Naive thymus-derived CD8-positive, alpha-beta T cell (primary cell): ENCODE measurements around the gene PLPPR1. TPM values are rescaled to one million over a fixed set of nuclear protein-coding genes. Genes with fewer than 3 reads are reported as not detected.
"Not testable (repeated sequence)": the region's sequence is repeated elsewhere in the genome, so short reads cannot be mapped to it uniquely, and the experiment has no call there.

Source experiments
- ATAC-seq, 2 donors: fragments of 150-1000 bp; cut with Tn5 transposase in 1 of 2; sonication (Bioruptor Pico), chemical (Tn5 transposase) in 1 of 2; 1 replicate in 1 of 2; 2 replicates in 1 of 2; pipeline ENCODE4 v1.10.0; 2021; ENCODE audit warnings: mild to moderate bottlenecking in 2 of 2, moderate library complexity in 2 of 2
- POLR2A ChIA-PET: fragments of 350-600 bp; sonication (Branson Sonifier 250); formaldehyde crosslinking; loops from one replicate; lab custom pipeline; 2021; ENCODE audit warnings: antibody characterized with exemption; lab: Charles Lee
- DNase-seq, 10 donors: peaks; one replicate each; pipeline versions ENCODE4 v3.0.0 to v3.0.0-alpha.2; 2020 to 2022
- H3K27ac Mint-ChIP-seq, 10 donors: one replicate each; pipeline ENCODE4 v1.8.0; 2020 to 2022; ENCODE audit warnings: mild to moderate bottlenecking in 10 of 10, mixed read lengths in 10 of 10, moderate library complexity in 4 of 10, inconsistent platforms in 1 of 10
- H3K27me3 Mint-ChIP-seq, 5 donors: one replicate each; pipeline ENCODE4 v1.8.0; 2021 to 2022; ENCODE audit warnings: mixed read lengths in 5 of 5
- H3K36me3 Mint-ChIP-seq, 3 donors: one replicate each; pipeline ENCODE4 v1.8.0; 2020 to 2022; ENCODE audit warnings: mixed read lengths in 3 of 3, mild to moderate bottlenecking in 2 of 3, inconsistent platforms in 1 of 3
- H3K4me1 Mint-ChIP-seq, 4 donors: one replicate each; pipeline ENCODE4 v1.8.0; 2021 to 2022; ENCODE audit warnings: mixed read lengths in 4 of 4
- H3K4me3 Mint-ChIP-seq, 10 donors: one replicate each; pipeline ENCODE4 v1.8.0; 2020 to 2022; ENCODE audit warnings: mild to moderate bottlenecking in 10 of 10, mixed read lengths in 10 of 10, moderate library complexity in 6 of 10, inconsistent platforms in 1 of 10
- H3K9me3 Mint-ChIP-seq, 9 donors: one replicate each; pipeline ENCODE4 v1.8.0; 2020 to 2022; ENCODE audit warnings: mixed read lengths in 9 of 9, mild to moderate bottlenecking in 3 of 9, inconsistent platforms in 1 of 9, moderate library complexity in 1 of 9
- polyA plus RNA-seq, 3 donors: library from polyadenylated mRNA; unstranded; fragments of 300-500 nt; fragmentation: Illumina TruSeq; gene quantifications; one replicate each; pipeline ENCODE4 v1.2.3, GENCODE V29; 2021
- total RNA-seq, 8 experiments: library from RNA in 2 of 8; stranded (reverse) in 2 of 8; gene quantifications; one replicate each; pipeline ENCODE4 v1.2.3 and lab custom pipeline; 2021 to 2026

Gene PLPPR1
- total and polyA plus RNA-seq, 5 experiments from 2014 or later, result not detected

DNA sequence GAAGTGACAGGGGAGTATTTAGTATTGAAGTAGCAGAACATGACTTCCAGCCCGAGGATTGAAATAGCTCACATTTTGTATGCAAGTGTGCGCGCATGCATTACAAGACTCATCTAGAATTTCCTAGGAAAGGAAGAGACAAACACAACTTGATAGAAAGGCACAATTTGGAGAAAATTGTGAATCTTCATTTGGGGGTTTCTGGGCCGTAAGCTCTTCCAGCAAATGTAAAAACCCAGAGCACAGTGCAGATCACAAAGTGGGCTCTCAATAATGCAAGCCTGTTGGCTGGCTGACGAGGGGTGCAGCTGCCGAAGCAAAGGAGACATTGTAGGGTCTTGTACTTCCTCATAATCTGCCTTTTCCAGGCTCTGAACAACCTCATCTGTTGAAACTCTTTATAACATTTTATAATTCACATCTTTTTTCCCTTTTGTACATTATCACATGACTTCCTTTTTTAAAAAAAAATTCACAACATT is 247.3 kb downstream of the PLPPR1 start:
- no peak for DNase-seq
- POLR2A ChIA-PET, result no interaction called here
- Mint-ChIP-seq H3K9me3 (peaks cover 0 to 2% (median 0%) of the 10 kb centered on the region in 9 donors), H3K36me3 (no peaks in the 10 kb centered on the region), H3K4me1 (no peaks in the 10 kb centered on the region), H3K27ac (no peak overlapping the region), H3K4me3 (no peak overlapping the region), H3K27me3 (peaks cover 11 to 61% (median 20%) of the 10 kb centered on the region in 5 donors)
- ATAC-seq, result no peak

DNA sequence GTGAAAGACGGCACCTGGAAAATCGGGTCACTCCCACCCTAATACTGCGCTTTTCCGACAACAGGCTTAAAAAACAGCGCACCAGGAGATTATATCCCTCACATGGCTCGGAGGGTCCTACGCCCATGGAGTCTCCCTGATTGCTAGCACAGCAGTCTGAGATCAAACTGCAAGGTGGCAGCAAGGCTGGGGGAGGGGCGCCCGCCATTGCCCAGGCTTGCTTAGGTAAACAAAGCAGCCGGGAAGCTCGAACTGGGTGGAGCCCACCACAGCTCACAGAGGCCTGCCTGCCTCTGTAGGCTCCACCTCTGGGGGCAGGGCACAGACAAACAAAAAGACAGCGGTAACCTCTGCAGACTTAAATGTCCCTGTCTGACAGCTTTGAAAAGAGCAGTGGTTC is 262.5 kb downstream of the PLPPR1 start:
- H3K9me3 Mint-ChIP-seq, H3K4me1 Mint-ChIP-seq, POLR2A ChIA-PET, H3K36me3 Mint-ChIP-seq, H3K27ac Mint-ChIP-seq, H3K4me3 Mint-ChIP-seq, DNase-seq, ATAC-seq: not testable (repeated sequence)
- peaks cover 9 to 24% (median 14%) of the 10 kb centered on the region in 5 donors for H3K27me3 Mint-ChIP-seq

DNA sequence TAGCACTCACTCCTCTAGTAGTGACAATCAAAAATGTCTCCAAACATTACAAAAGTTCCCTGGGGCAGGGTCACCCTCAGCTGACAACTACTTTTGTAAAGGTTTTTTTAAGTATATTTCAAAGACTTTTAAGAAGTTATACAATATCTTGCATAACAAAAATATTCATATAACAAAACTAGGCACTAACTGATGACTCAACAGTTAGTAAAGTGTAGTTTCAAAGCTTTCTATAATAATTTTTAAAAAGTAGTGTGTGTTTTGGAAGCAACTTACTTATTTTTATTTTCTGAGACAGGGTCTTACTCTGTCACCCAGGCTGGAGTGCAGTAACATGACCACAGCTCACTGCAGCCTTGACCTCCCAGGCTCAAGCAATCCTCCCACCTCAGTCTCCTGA is 271.4 kb downstream of the PLPPR1 start:
- no peak for ATAC-seq
- H3K4me3 Mint-ChIP-seq, result no peak overlapping the region
- no peaks in the 10 kb centered on the region for H3K9me3 Mint-ChIP-seq
- H3K27ac Mint-ChIP-seq, result no peak overlapping the region
- POLR2A ChIA-PET, result no interaction called here
- no peaks in the 10 kb centered on the region for H3K36me3 Mint-ChIP-seq
- H3K27me3 Mint-ChIP-seq, result peaks cover 0 to 2% (median 0%) of the 10 kb centered on the region in 5 donors
- DNase-seq, result no peak
- H3K4me1 Mint-ChIP-seq, result no peaks in the 10 kb centered on the region

DNA sequence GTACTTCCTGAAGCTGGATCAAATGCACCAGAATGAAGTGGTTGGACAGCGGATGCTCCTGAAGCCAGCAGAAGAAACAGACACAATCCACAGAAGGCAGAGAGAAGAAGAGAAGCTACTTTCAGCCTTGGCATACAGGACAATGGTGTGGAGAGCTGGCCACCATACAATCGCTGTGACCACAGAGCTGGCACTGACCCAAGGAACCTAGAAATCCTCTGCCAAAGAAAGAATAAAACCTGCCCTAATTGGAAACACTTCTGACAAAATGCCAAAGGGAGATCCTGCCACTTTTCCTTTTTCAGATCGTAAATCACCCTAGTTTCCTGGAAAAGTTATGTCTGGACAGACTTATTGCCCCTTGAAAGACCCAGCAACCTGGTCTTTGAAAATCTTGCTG is 278.5 kb downstream of the PLPPR1 start:
- Mint-ChIP-seq H3K4me3 (no peak overlapping the region), H3K36me3 (no peaks in the 10 kb centered on the region), H3K4me1 (no peaks in the 10 kb centered on the region), H3K27me3 (peaks cover 3 to 19% (median 9%) of the 10 kb centered on the region in 5 donors), H3K27ac (no peak overlapping the region), H3K9me3 (no peaks in the 10 kb centered on the region)
- POLR2A ChIA-PET, result no interaction called here
- ATAC-seq (no peak), DNase-seq (no peak)

DNA sequence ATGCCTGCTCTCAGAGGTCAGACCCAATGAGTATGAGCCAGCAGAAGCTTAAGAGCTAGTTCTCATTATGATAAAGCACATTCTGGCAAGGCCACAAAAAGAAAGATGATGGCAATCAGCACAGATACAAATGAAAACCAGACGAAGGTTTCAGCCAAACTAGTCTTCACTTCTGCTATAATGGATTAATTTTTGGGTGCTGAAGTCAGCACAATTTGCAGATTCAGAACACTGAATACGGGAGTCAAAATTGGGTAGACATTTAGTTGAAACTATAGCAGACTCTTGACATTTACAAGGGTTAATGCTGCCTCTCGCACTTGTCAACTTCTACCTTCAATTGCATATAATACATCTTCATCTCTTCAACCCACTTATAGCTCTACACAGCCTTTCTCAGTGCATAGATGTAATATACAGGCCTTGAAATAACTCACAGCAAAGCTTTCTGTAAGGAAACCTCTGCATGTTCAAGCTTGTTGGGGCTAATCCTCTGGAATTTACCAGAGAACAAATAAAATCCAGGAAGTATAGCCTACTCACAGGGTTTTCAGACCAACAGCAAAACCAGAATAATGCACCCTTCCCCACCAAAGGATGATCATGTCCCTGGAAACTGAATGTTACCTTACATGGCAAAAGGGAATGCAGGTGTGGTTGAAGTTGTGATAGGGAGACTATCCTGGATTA is 279.1 kb downstream of the PLPPR1 start:
- Mint-ChIP-seq H3K4me1 (no peaks in the 10 kb centered on the region), H3K27me3 (peaks cover 3 to 19% (median 7%) of the 10 kb centered on the region in 5 donors), H3K9me3 (no peaks in the 10 kb centered on the region), H3K36me3 (no peaks in the 10 kb centered on the region), H3K4me3 (no peak overlapping the region), H3K27ac (no peak overlapping the region)
- POLR2A ChIA-PET, result no interaction called here
- DNase-seq (no peak), ATAC-seq (no peak)

DNA sequence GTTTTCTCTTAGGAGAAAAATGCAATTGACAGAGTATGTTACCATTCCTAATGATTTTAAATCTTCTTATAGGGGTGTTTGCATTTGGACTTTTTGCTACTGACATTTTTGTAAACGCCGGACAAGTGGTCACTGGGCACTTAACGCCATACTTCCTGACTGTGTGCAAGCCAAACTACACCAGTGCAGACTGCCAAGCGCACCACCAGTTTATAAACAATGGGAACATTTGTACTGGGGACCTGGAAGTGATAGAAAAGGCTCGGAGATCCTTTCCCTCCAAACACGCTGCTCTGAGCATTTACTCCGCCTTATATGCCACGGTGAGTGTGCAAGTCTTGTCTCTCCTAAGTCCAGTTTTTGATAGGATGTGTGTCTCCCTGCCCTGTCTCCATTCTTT is 280.6 kb downstream of the PLPPR1 start:
- Mint-ChIP-seq H3K27me3 (peaks cover 3 to 19% (median 9%) of the 10 kb centered on the region in 5 donors), H3K36me3 (no peaks in the 10 kb centered on the region), H3K4me1 (no peaks in the 10 kb centered on the region), H3K4me3 (no peak overlapping the region), H3K9me3 (no peaks in the 10 kb centered on the region), H3K27ac (no peak overlapping the region)
- DNase-seq (no peak), ATAC-seq (no peak)
- POLR2A ChIA-PET, result no interaction called here

DNA sequence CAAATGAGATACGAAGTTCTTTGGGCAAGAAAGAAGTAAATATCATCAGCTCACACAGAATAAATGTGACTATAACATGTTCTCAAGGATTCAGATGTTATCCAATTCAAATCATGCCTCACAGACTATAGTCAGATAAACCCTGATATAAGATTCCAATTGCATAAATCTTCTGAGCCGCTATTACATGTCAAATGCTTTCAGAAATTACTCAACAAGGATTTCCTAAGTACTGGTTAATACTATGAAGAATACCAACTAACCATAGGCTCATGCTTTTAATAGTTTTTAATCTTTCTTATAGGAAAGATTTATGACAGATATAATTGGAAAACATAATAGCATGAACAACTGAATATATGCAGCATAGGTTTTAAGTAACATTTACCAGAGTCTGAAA is 282.7 kb downstream of the PLPPR1 start:
- H3K27me3 Mint-ChIP-seq, result peaks cover 0 to 23% (median 7%) of the 10 kb centered on the region in 5 donors
- no peaks in the 10 kb centered on the region for H3K9me3 Mint-ChIP-seq
- ATAC-seq (no peak), DNase-seq (no peak)
- POLR2A ChIA-PET, result no interaction called here
- no peak overlapping the region for H3K4me3 Mint-ChIP-seq
- H3K36me3 Mint-ChIP-seq, result no peaks in the 10 kb centered on the region
- no peaks in the 10 kb centered on the region for H3K4me1 Mint-ChIP-seq
- no peak overlapping the region for H3K27ac Mint-ChIP-seq

DNA sequence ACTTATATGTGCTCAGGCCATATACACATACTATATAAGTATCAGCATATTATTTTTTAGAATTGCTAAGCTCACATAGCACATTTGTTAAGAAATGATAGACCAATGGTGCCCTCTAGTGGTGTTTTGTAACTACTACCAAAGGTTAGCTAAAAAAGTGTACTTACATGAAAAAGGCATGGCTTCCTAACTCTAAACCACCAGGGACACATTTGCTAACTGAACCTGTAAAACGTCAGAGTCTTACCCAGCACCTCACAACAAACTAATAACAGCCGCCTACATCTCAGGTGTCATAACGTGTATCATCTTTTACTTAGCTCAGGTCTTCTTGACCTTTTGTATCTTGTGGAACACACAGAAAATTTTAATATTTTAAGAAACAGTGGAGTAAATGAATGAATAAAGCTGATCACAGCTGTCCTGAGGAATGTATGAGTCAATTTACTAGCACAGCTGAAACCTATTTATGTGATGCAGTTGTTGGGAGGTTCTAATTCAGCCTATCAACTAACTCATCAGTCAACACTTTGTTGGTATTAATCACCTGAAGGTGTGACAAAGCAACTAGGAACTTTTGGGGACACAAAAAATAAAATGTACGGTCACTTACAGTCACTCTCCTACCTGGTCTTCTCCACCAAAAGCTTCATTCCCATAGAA is 283.4 kb downstream of the PLPPR1 start:
- Mint-ChIP-seq H3K9me3 (no peaks in the 10 kb centered on the region), H3K4me3 (no peak overlapping the region), H3K4me1 (no peaks in the 10 kb centered on the region), H3K36me3 (no peaks in the 10 kb centered on the region), H3K27ac (no peak overlapping the region), H3K27me3 (peaks cover 0 to 20% (median 9%) of the 10 kb centered on the region in 5 donors)
- POLR2A ChIA-PET, result no interaction called here
- DNase-seq (peak in 5 of 10 donors; percentile 19 to 61 (median 43)), ATAC-seq (peak; percentile 47 to 66)

DNA sequence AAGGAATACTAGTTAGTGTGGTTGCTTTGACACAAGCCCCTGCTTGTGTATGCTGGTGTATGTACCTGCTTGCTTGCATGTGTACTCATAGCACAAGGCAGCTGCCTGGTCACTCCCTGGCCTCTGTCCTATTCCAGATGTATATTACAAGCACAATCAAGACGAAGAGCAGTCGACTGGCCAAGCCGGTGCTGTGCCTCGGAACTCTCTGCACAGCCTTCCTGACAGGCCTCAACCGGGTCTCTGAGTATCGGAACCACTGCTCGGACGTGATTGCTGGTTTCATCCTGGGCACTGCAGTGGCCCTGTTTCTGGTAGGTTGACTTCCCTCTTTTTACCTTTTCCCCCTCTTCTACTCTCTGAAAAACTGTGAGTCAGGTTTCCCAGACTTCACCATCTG is 284.1 kb downstream of the PLPPR1 start:
- ATAC-seq (no peak), DNase-seq (no peak)
- POLR2A ChIA-PET, result no interaction called here
- H3K9me3 Mint-ChIP-seq, result no peaks in the 10 kb centered on the region
- H3K4me1 Mint-ChIP-seq, result no peaks in the 10 kb centered on the region
- H3K27me3 Mint-ChIP-seq, result peaks cover 0 to 15% (median 9%) of the 10 kb centered on the region in 5 donors
- no peaks in the 10 kb centered on the region for H3K36me3 Mint-ChIP-seq
- no peak overlapping the region for H3K4me3 Mint-ChIP-seq
- H3K27ac Mint-ChIP-seq, result no peak overlapping the region

DNA sequence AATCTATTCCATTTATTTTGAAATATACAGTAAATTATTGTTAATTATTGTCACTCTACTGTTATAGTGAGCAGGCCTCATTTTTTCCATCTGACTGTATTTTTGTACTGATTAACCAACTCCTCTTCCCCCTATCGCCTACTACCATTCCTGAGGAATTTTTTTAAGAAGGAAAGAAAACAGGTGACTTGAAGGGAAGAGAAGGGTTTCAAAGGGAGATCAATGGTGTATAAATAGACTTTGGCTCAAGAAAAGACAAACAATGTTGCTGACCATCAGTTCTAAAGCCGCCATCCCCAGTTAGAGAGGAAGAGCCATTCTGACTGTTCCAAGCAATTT is 286.6 kb downstream of the PLPPR1 start:
- H3K36me3 Mint-ChIP-seq, result no peaks in the 10 kb centered on the region
- no peaks in the 10 kb centered on the region for H3K4me1 Mint-ChIP-seq
- POLR2A ChIA-PET, result no interaction called here
- peaks cover 6 to 21% (median 14%) of the 10 kb centered on the region in 5 donors for H3K27me3 Mint-ChIP-seq
- H3K27ac Mint-ChIP-seq, result no peak overlapping the region
- DNase-seq, result no peak
- H3K9me3 Mint-ChIP-seq, result no peaks in the 10 kb centered on the region
- no peak overlapping the region for H3K4me3 Mint-ChIP-seq
- ATAC-seq, result no peak

DNA sequence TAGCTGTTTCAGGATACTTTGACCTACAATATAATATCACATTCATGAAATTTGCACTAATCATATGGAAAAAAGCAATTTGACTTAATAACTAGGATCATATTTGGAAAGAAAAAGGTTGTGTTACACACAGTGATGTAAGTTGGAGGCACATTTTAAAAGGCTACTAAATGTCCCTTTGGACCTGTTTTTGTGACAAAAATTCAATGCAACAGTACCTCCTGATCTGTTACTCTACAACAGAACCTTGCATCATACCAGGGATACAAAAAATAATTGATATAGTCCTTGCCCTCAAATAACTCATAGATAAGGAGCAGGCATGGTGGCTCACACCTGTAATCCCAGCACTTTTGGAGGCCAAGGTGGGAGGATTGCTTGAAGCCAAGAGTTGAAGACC is 289.2 kb downstream of the PLPPR1 start:
- H3K36me3 Mint-ChIP-seq, result no peaks in the 10 kb centered on the region
- H3K27me3 Mint-ChIP-seq, result peaks cover 10 to 30% (median 19%) of the 10 kb centered on the region in 5 donors
- POLR2A ChIA-PET, result no interaction called here
- no peak overlapping the region for H3K4me3 Mint-ChIP-seq
- no peak overlapping the region for H3K27ac Mint-ChIP-seq
- DNase-seq (no peak), ATAC-seq (no peak)
- no peaks in the 10 kb centered on the region for H3K4me1 Mint-ChIP-seq
- no peaks in the 10 kb centered on the region for H3K9me3 Mint-ChIP-seq

DNA sequence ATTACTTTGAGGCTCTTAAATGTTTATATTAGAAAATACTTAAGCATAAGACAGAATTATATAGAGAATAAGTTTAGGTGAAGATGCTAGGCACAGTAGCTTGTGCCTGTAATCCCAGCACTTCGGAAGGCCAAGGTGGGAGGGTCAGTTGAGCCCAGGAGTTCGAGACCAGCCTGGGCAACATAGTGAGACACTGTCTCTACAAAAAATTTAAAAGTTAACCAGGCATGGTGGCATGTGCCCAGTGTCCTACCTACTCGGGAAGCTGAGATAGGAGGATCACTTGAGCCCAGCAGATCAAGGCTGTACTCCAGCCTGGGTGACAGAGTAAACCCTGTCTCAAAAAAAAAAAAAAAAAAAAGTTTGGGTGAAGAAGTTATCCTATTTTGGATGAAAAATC is 294.6 kb downstream of the PLPPR1 start:
- Mint-ChIP-seq H3K27ac (no peak overlapping the region), H3K4me3 (no peak overlapping the region), H3K9me3 (peaks cover 0 to 13% (median 7%) of the 10 kb centered on the region in 9 donors), H3K36me3 (no peaks in the 10 kb centered on the region), H3K4me1 (no peaks in the 10 kb centered on the region), H3K27me3 (peaks cover 14 to 44% (median 21%) of the 10 kb centered on the region in 5 donors)
- POLR2A ChIA-PET, result no interaction called here
- ATAC-seq, result no peak
- DNase-seq, result no peak

DNA sequence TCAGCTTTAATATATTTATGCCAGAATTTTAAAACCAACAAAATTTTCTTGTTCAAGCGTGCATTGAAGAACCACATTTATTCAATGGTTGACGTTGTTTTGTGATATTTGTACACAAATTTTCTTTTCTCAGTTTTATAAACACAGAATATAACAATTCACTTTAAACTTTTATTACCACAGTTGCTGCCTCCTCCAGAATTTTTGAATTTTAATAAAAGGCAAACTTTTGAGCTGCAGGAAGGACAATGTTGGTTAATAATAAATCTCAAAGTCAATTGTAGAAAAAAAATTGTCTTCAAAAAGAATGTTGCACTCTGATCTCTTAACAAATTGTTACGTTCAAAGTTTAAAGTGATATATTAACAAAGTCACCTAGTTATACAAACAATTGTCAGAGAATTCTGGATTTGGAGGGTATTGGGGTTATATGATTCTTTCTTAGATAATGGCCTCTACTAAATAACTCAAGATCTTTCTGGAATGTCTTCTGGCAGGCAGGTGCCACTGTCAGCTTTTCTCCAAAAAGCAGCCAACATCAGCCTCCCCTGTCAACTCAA is 295.8 kb downstream of the PLPPR1 start:
- Mint-ChIP-seq H3K4me1 (no peaks in the 10 kb centered on the region), H3K27ac (no peak overlapping the region), H3K9me3 (peaks cover 0 to 13% (median 7%) of the 10 kb centered on the region in 9 donors), H3K36me3 (no peaks in the 10 kb centered on the region), H3K27me3 (peaks cover 11 to 37% (median 15%) of the 10 kb centered on the region in 5 donors), H3K4me3 (no peak overlapping the region)
- ATAC-seq (no peak), DNase-seq (no peak)
- POLR2A ChIA-PET, result no interaction called here
